Occipital lobe (tissue), 2 donors: ENCODE measurements around the gene DNHD1. TPM values are rescaled to one million over a fixed set of nuclear protein-coding genes. Genes with fewer than 3 reads are reported as not detected.

Source experiments
- DNase-seq: peaks from one replicate; lab custom pipeline; 2025; lab: John Stamatoyannopoulos, UW
- total RNA-seq: library from RNA; depleted of rRNA; stranded (reverse); fragments of >200 nt; gene quantifications from one replicate; pipeline ENCODE4 v1.2.3, GENCODE V29; 2014

The DNHD1 gene
- total RNA-seq, 1 donor from 2014 or later, result 3.4 TPM

GRCh38 chr11:6586434-6587359, 89.6 kb downstream of the DNHD1 start:
- DNase-seq, result no peak

GRCh38 chr11:6587360-6587953, 90.4 kb downstream of the DNHD1 start:
- DNase-seq, result no peak

GRCh38 chr11:6588018-6588417, 90.9 kb downstream of the DNHD1 start:
- no peak for DNase-seq

GRCh38 chr11:6594142-6594768, 97.2 kb downstream of the DNHD1 start:
- DNase-seq, result no peak

- no peak for DNase-seq
Measured at GRCh38 chr11:6596239-6596877, 99.3 kb downstream of the DNHD1 start.

GRCh38 chr11:6598555-6598954, 101.5 kb downstream of the DNHD1 start:
- DNase-seq, result no peak

GRCh38 chr11:6599449-6599848, 102.4 kb downstream of the DNHD1 start:
- no peak for DNase-seq

GRCh38 chr11:6599881-6600390, 102.9 kb downstream of the DNHD1 start:
- no peak for DNase-seq

GRCh38 chr11:6601041-6601461, 104.0 kb downstream of the DNHD1 start:
- no peak for DNase-seq

GRCh38 chr11:6602096-6602940, 105.2 kb downstream of the DNHD1 start:
- no peak for DNase-seq

GRCh38 chr11:6603287-6604080, 106.4 kb downstream of the DNHD1 start, which contains the start of the genes ILK and RRP8:
TSS of gene ILK (plus strand) at chr11:6603774. CDS start at chr11:6604272, 498 bp downstream.
TSS of gene RRP8 (minus strand) at chr11:6603616. CDS start at chr11:6603502, 114 bp downstream.
- peak; percentile 90 for DNase-seq

GRCh38 chr11:6604081-6604626, 107.1 kb downstream of the DNHD1 start:
- no peak for DNase-seq

- no peak for DNase-seq
Measured at GRCh38 chr11:6604790-6605189, 107.7 kb downstream of the DNHD1 start.

GRCh38 chr11:6606471-6607189, 109.5 kb downstream of the DNHD1 start:
- peak; percentile 60 for DNase-seq

- no peak for DNase-seq
Measured at GRCh38 chr11:6607190-6607795, 110.2 kb downstream of the DNHD1 start.

- no peak for DNase-seq
Measured at GRCh38 chr11:6608011-6608410, 110.9 kb downstream of the DNHD1 start.

- DNase-seq, result no peak
Measured at GRCh38 chr11:6608726-6609501, 111.8 kb downstream of the DNHD1 start.
